ENCODE results near the gene ADAM20. TPM values are rescaled to one million over a fixed set of nuclear protein-coding genes. Genes with fewer than 3 reads are reported as not detected.

Gene ADAM20
- total RNA-seq, 1 experiment from 2014 or later = 0.50 TPM

- peak; percentile 98 for ATAC-seq
- no peaks in the 10 kb centered on the region; the same call in 1 of the 2 replicates for H3K27me3 Mint-ChIP-seq (ENCODE audit: low read depth)
- ChIA-PET CTCF (interaction anchor here (0.6 to 1.6 kb wide), 12 partner anchors 9 to 480 kb away, joined by 3 to 8 read pairs (median 4); partner anchors contain the start of genes COX16 and MAP3K9), POLR2A (interaction anchor here (0.6 kb wide), 1 partner anchor 208 kb away, joined by 6 read pairs; the partner anchor contains the start of gene COX16)
- H3K4me1 Mint-ChIP-seq = peaks cover 16% of the 10 kb centered on the region
- TF ChIP-seq CTCF (IDR thresholded peaks at IDR 0.05) (peak; percentile 61), ZNF396 (CRISPR knock-in tag; IDR thresholded peaks at IDR 0.05; ENCODE audit: borderline replicate concordance) (no peak), PRDM15 (CRISPR knock-in tag; IDR thresholded peaks at IDR 0.05) (no peak)
- H3K36me3 Mint-ChIP-seq = peaks cover 32% of the 10 kb centered on the region
- H3K9me3 Mint-ChIP-seq = peaks cover 27% of the 10 kb centered on the region
- H3K4me3 Mint-ChIP-seq = no peak overlapping the region
- no peak overlapping the region for H3K27ac Mint-ChIP-seq
- DNase-seq (ENCODE audit: low spot score) = peak; percentile 65
Measured at GRCh38 chr14:70567791-70568190, 33.0 kb upstream of the ADAM20 start.

- ATAC-seq = no peak
- Mint-ChIP-seq H3K9me3 (peaks cover 51% of the 10 kb centered on the region), H3K36me3 (peaks cover 55% of the 10 kb centered on the region), H3K27ac (no peak overlapping the region), H3K27me3 (ENCODE audit: low read depth) (peaks cover 4% of the 10 kb centered on the region), H3K4me1 (peaks cover 4% of the 10 kb centered on the region), H3K4me3 (no peak overlapping the region)
- TF ChIP-seq HMGA2 (CRISPR knock-in tag; IDR thresholded peaks at IDR 0.05) (no peak), E2F1 (CRISPR knock-in tag; IDR thresholded peaks at IDR 0.05) (no peak), JUN (CRISPR knock-in tag; IDR thresholded peaks at IDR 0.05) (no peak), IRF2 (CRISPR knock-in tag; IDR thresholded peaks at IDR 0.05; ENCODE audit: borderline replicate concordance, low read depth) (no peak), OVOL2 (CRISPR knock-in tag; IDR thresholded peaks at IDR 0.05; ENCODE audit: borderline replicate concordance) (no peak)
- CTCF ChIA-PET = no interaction called here
- POLR2A ChIA-PET = interaction anchor here (0.6 kb wide), 1 partner anchor 624 kb away, joined by 4 read pairs; no protein-coding TSS in a partner anchor
- no peak for DNase-seq (ENCODE audit: low spot score)
Measured at GRCh38 chr14:70563869-70564268, 29.1 kb upstream of the ADAM20 start.

GRCh38 chr14:70563417-70563816 is 28.6 kb upstream of the ADAM20 start:
- Mint-ChIP-seq H3K27me3 (ENCODE audit: low read depth) (peaks cover 4% of the 10 kb centered on the region), H3K36me3 (peaks cover 55% of the 10 kb centered on the region), H3K27ac (no peak overlapping the region), H3K4me3 (no peak overlapping the region), H3K9me3 (peaks cover 51% of the 10 kb centered on the region), H3K4me1 (peaks cover 2% of the 10 kb centered on the region; the same call in 1 of the 2 replicates)
- TF ChIP-seq ETV6 (CRISPR knock-in tag; IDR thresholded peaks at IDR 0.05) (no peak), FOXK1 (CRISPR knock-in tag; IDR thresholded peaks at IDR 0.05) (no peak), ERG (CRISPR knock-in tag; IDR thresholded peaks at IDR 0.05) (no peak), SOX15 (CRISPR knock-in tag; IDR thresholded peaks at IDR 0.05) (no peak), ZNF423 (CRISPR knock-in tag; IDR thresholded peaks at IDR 0.05) (no peak), ZMAT4 (CRISPR knock-in tag; IDR thresholded peaks at IDR 0.05) (no peak), NR3C1 (CRISPR knock-in tag; conservative IDR thresholded peaks at IDR 0.05; ENCODE audit: low read depth) (no peak), ZBTB21 (CRISPR knock-in tag; IDR thresholded peaks at IDR 0.05; ENCODE audit: borderline replicate concordance) (no peak), ZNF219 (CRISPR knock-in tag; IDR thresholded peaks at IDR 0.05; ENCODE audit: borderline replicate concordance) (no peak), ELF4 (CRISPR knock-in tag; IDR thresholded peaks at IDR 0.05; ENCODE audit: low read depth) (no peak), FOXP4 (CRISPR knock-in tag; IDR thresholded peaks at IDR 0.05) (no peak), TEAD4 (CRISPR knock-in tag; IDR thresholded peaks at IDR 0.05) (no peak), TEAD1 (CRISPR knock-in tag; IDR thresholded peaks at IDR 0.05) (no peak), NFYB (CRISPR knock-in tag; conservative IDR thresholded peaks at IDR 0.05; ENCODE audit: low read depth) (no peak), ZNF232 (CRISPR knock-in tag; IDR thresholded peaks at IDR 0.05) (no peak)
- POLR2A ChIA-PET = no interaction called here
- DNase-seq (ENCODE audit: low spot score) (no peak), ATAC-seq (no peak)
- CTCF ChIA-PET = no interaction called here

All from WTC11 (cell line).